T-helper 22 cell (primary cell): ENCODE results near the gene TLCD3B.
"Not testable (repeated sequence)": the region's sequence is repeated elsewhere in the genome, so short reads cannot be mapped to it uniquely, and the experiment has no call there.

Experiments
- DNase-seq: peaks from one replicate; pipeline ENCODE4 v3.0.0-alpha.2; 2020; ENCODE audit warnings: low read depth

Gene TLCD3B

DNA sequence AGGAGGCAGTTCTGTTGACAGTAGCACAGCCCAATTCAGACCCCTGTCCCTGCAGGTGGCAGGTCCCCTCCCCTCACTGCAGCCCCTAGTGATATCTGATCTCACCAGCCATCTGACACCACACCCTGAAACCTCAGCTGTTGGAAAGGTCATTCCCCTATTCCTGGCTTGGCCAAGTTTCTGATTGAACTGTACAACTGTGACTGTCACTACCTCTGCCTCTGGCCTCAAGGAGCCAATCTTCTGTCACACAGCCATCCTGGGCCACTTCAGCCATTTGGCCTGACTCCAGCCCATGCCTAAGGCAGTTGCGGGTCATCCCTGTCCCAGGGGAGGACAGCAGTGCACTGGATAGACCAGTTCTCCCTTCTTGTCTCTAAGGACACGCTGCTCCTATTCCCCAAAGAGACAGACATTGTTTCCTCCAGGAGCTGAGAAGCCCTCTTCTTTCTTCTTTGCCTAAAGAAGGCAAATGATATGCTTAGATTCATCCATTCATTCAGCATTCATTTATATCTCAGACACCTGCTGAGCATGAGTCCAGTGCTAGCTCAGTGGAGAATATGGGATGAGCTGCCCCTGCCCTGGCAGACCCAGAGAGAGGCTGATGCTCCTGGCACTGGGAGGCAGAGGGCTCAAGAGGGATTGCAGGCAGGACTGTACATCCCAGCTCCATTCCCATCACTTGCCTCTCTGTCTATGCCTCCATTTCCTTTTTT, 29.9 kb upstream of the TLCD3B start:
- DNase-seq, result no peak

DNA sequence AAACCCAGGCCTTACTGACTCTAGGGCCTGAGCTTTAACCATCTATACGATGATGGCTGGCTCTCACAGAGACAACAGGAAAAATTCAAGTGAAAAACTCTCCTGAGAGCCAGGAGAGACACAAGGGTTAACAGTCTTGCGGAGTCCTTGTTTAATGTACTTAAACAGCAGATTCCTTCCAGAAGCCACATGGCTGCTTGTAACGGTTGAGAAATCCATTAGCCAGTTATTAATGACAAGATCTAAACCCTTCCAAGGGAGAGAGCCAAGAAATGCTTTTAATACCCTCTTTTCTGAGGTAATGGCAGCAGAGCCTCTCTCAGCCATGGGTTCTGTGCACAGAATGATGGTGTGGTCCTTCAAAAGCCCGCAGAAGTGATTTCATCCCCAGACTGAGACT, 29.3 kb upstream of the TLCD3B start:
- DNase-seq, result no peak

DNA sequence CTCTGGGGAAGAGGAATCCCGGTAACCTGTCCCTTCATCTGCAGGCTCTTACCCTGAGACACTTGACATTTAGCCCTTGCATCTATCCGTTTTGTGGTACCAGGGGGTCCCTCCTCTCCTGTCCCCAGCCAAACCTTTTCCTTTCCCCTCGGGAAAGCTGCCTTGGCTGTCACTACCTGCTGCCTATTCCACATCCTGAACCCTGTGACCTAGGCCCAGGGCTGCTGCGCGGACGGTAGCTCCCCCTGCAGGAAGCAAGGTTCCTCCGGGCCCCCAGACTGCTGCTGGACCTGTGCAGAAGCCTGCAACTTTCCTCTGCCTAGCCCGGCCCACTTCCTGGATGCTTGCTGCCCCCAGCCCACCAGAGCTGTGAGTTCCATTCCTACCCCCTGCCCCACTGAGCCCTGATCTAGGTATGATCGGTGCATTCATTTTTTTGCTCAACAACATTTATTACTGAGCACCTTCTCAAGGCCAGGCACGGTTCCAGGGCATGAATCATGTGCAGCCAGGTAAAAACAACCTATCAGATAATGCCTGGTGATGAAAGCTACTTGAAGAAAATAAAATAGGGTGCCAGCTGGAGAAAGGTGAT, 24.0 kb upstream of the TLCD3B start:
- DNase-seq, result no peak

DNA sequence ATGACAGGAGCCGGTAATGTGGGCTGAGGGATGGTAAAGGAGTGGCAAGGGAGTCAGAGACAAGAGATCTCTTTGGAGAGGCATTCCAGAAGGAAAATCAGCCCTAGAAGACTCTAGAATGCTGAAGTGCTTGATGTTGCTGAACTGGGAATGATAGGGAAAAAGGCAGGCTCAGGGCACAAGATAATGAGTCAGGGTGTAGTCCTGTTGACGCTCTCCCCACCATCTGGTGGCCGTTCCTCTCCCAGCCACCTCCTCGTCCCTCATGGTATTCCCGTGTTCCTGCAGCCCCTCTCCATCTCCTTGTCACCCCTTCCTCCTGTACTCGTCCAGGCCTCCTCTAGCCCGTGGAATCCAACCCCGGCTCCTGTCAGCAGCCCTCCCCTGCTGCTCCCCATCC, 23.4 kb upstream of the TLCD3B start:
- no peak for DNase-seq

DNA sequence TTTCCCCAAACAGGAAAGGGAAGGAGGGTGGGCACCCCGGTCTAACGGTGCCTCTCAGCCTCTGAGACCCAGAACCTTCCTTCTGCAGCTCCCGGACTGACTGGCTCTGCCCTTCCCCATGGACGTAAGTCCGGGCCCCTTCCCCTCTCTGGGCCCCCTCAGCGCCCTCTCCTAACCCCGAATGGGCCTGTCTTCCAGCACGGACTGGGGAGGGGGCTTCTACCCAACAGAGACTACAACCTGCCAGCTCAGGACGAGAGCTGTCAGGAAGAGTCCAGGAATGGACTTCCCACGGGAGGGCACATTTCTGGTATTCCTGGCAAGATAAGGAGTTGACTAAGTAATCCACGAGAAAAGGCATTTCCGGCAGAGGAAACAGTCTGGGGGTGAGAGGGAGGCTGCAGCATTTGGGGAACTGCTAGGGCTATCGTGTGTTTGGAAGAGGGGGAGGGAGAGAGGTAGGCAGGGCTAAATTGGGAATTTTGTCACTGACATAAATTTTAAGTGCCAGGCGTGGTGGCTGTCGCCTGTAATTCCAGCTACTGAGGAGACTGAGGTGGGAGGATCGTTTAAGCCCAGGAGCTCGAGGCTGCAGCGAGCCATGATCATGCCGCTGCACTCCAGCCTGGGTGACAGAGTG, 22.4 kb upstream of the TLCD3B start:
- no peak for DNase-seq

DNA sequence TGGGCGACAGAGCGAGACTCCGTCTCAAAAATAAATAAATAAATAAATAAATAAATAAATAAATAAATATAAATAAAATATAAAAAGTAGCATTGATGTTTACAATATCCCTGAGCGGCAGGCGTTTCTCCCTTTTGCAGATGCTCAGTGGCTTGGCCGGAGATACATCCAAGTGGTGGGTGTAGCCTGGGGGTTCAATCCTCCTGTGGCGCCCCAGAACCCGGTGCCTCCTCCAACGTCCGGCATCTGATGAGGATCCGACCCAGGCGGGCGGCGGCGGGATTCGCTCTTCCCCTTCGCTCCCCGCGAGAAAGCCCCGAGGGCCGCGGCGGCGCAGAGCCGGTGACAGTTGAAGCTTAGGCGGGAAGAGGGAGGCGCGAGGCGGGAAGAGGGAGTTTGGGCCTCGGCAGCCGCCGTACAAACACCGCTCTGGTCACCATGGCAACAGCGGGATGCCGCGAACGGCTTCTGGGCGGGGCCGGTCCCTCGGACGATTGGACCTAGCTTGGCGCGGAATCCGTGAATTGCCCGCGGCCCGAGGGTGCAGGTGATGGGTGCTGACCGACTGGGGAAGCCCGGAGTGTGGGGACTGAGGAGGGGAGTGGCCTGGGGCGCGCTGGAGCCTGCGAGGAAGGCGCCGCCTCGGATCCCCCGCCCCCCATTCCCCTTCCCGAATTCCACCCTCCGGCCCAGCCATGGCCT, 21.8 kb upstream of the TLCD3B start:
- peak; percentile 71 for DNase-seq

DNA sequence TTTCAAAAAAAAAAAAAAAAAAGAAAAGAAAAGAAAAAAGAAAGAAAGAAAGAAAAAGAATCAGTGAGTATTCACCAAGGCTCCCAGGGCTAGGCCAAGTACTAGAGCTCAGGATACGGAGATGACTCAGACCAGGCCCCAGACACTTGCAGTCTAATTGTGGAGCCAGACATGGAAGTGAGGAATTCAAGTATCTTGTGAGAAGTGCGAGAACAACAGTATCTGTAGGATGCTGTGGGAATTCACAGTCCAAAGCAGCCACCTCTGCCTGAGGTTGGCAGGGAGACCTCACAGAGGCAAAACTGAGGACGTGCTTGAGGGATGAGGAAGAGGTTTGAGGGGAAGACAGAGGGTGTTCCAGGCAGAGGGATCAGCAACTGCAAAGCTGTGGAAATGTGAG, 20.4 kb upstream of the TLCD3B start:
- DNase-seq, result no peak

DNA sequence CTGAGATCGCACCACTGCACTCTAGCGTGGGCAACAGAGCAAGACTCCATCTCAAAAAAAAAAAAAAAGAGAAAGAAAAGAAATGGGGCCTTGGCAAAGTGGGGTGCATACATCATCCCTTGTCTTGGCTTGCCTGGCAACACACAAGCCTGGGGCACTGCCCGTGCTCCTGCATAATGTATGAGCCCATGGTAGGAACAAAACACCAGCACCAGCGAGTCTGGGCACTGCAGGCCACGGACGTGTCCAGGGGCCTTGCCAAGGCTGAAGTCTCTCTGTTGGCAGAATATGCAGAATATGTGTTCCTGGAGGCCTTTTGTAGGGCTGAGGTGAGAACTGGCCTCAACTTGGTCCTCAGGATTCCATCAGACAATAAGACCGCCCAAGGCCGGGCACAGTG, 18.8 kb upstream of the TLCD3B start:
- DNase-seq, result no peak

DNA sequence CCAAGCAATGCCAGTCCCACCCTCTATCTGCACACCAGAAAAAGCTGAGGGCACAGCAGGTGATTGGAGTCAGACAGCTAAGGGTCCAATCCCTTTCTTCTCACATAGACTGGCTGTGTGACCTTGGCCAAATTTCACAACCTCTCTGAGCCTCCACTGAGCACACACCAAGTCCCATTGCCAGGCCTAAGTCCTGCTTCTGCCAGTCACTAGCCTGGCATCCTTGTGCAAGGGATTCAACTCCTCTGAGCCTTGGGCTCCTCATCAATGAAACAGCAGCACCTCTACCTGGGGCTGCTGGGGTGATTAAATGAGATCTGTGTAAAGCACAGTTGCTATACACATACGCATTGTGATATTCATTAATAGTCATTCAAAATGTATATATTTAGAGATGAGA, 15.5 kb upstream of the TLCD3B start:
- DNase-seq, result no peak

DNA sequence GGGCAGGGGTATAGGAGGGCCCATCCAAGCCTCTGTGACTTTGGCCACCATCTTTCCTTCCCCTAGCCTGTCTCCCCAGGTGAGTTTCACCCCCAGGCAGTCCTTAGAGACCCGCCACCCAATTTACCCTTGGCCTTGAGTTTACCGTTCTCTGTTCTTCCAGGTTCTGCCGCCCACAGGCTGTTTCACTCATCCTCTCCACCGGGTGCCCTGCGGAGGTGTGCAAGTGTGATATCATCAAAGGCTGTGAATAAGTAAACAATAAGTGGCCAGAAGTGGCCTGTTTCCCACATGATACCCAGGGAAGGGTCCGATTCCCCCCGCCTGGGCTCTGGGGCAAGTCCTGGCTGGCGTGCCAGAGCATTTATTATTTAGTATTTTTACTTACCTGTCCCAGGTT, 15.1 kb upstream of the TLCD3B start:
- DNase-seq, result no peak

DNA sequence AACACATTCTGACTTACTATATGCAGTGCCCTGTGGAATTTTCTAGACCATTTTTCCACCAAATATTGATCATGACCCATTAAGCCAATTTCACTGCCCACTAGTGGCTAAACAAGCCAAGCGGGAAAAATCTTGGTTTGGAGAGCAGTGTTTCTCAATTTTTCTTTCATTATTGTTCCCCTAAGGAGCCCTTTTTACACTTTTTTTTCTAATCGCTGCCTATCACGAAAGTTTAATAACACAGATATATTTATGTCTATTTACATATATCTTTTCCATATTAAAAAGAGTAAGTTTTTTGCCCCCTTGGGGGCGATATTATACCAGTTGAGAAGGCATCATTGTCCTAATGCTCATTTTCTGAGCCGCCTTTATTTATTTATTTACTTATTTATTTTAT, 10.8 kb upstream of the TLCD3B start:
- no peak for DNase-seq

DNA sequence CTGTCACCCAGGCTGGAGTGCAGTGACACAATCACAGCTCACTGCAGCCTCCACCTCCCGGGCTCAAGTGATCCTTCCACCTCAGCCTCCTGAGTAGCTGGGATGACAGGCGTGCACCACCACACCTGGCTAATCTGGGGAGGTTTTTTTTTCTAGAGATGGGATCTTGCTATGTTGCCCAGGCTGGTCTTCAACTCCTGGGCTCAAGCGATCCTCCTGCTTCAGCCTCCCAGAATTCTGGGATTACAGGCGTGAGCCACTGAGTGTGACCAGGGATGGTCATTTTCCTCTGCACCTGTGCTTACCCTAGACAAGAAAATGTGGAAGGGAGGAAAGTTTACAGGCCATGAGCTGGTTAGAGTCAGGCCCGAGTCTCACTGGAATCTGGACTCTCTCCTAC, 9.6 kb upstream of the TLCD3B start:
- not testable (repeated sequence) for DNase-seq

DNA sequence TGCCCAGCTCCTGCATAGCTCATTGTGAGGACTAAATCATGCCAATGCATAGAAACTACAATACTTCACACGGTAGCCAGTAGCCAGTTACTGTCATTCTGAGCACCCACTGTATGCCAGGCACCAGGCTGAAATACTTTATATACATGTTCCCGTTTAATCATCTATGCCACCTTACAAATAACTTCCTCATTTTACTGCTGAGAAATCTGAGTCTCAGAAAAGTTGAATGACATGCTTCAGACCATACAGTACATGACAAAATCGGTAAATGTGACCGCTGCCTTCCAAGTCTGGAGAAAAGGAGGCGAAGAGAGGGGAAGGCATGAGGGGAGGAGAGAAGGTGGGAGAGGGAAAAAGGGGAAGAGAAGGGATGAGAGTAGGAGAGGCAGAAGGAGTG, 9.2 kb upstream of the TLCD3B start:
- no peak for DNase-seq

DNA sequence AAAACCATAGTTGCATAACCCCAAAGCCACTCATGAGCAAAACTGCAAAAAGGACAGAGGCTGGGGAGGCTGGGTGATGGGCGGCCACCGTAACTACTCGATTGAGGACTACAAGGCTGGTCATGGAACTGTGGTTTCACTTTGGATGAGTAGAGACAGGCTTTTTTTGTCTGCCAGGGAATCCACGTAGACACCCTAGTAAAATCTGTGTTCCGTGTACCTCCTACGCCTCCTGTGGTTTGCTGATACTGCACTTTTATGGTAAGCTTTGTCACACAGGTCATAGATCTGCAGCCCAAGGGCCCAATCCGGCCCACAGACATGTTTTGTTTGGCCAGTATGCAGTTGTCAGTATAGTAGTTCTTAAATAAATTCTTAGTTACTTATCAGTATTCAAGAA, 2.2 kb upstream of the TLCD3B start:
- no peak for DNase-seq

DNA sequence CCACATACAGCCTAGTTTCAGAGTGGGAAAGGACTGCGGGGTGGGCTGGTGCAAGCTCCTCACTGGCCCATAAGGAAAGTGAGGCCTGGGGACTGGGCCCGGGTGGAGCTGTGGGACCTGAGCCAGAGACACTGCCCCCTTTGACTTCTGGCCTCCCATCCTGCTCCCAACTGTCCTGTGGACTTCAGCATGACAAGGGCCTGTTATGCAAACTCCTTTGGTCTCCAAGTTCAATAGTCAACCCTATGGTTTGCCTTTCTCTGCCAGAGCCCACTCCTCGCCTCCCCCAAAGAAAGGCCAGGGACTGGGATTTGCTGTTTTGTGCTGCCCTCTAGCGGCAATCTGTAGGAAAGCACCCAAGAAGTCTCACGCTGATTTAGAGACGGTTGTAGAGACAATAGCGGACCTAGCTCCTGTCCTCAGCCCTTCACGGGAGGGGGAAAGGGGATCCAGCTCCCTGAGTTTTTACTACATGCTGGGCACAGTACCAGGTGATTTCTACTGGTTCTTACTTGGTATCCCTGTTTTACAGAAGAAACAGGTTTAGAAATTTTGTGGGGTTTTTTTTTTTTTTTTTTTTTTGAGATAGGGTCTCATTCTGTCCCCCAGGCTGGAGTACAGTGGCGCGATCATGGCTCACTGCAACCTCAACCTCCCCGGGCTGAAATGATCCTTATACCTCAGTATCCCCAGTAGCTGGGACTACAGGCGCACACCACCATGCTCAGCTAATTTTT, 1.2 kb upstream of the TLCD3B start:
- peak; percentile 33 for DNase-seq

DNA sequence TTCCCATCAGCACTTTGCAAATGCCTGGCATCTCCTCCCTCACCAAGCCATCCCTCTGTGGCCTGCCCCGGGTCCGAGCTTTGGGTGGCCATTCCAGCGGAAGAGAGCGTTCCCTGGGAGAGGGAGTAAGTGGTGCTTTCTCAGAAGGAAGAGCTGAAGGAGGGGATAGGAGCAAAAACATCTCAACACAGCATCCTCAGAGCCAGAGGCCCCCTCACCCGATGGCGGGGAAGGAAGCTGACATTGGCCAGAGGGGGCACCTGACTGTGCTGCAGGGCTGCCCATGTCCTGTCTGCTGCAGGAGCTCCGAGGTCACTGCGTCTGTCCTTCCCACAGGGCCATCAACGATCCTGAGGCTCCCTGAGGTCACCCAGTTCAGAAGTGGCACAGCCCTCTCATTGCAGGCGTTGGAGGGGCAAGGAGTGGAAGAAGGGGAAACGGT, 427 bp upstream of the TLCD3B start:
- no peak for DNase-seq

DNA sequence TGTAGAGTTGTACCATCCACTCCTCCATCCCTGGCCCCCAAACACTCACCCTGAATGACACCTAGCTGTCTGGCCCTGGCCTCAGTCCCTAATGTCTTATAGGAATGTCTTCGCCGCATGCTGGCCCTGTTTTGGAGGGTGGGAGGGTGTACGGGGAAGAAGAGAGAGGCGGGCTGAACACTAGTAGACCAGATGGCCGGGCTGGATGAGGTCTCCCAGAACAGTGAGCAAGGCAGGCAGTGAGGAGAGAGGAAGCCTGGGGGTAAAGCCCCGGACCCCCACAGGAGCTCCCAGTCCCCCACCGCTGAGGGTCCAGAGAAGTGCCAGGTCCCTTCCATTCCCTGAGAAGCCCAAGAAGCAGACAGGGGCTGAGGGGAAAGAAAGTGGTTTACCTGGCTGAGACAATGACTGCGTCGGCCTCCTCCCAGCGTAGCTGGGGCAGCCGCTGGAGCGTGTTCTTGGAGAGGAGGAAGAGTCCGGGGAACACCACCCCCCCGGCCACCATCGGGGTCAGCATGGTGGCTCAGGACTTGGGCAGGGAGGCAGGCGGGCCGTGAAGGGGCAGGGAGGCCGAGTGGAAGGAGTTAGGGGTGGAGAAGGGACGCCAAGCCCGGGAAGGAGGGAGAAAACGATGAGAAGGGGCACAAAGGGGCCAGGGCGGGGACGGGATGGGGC, 923 bp downstream of the TLCD3B start:
- DNase-seq, result no peak

DNA sequence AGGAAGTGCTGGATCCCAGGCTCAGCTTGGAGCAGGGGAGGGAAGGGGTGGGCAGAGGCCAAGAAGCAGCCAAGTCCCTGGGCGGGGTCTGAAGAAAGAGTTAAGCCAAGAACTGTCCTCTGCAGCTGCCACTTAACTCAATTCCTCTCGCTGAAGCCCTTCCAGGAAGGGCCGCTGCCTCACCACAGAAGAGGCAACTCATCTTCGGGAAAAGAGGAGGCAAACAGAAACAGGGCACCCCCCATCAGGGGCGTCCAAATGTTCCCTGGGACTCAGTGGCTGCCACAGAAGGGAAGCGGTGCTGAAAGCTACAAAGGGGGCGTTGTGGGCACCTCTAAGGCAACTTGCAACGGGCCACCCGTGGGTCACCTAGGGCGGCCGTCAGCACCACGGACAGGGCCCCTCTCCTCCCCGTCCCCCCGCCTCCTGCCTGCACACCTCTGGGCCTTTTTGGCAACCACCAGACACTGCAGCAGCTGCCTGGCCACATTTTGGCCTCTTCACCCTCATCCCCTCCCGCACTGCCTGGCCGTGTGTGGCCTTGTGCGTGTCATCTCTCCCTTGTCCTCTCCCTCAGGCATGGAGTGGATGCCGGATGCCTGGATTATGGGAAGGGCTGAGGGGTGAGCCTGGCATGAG, 2.5 kb downstream of the TLCD3B start:
- no peak for DNase-seq

DNA sequence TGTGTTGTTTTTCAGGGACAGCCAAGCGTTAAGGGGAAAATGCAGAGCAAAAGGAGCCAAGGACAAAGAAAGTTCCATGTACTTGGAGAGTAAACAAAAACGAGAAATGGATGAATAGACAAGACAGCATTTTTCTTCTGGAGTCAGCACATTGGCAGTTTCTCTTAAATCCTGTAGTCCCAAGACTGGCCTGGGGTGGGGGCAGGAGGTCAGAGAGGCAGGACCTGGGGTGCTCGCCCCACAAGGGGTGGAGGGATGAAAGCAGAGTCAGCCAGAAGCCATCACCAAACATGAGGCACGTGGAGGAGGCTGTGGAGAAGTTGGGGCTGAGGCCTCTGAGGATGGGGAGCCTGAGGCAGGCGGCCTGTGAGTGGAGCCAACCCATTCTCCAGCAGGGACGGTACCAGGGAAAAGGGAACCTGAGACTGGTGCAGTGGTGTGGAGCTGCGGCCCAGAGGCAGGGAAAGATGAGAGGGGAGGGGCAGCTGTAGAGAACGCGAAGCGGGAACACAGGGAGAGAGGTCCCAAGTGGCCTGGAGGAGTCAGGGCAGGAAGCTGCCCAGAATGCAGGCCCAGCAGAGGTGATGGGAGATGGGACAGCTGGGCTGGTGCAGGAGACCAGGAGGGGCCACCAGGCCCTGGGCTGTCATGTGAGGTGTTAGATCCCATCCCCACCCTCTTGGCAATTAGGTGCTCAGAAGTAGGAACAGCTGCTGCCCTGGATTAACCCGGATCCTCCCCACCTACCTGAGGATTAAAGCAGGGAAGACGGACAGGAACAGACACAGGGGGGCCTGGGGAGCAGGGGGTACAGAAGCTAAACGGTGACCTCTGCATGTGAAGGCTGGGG, 3.3 kb downstream of the TLCD3B start:
- DNase-seq, result no peak

DNA sequence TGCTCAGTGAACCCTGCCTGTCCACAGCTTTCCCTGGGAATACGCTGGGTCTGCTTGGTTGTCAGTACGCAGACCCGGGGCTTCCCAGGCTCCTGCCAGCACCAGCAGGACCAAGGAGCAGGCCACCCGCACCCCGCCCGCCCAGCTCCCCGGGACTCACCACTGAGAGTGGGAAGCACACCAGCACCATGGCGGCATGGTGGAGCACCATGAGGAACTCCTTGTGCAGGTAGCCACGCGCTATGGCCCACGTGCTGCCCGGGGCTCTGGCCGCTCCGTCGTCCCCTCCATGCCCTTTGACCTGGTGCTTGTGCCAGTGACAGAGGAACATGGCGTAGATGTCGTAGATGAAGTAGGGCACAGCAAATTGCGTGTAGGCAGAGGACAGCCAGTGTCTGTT, 4.6 kb downstream of the TLCD3B start:
- no peak for DNase-seq
